GM11168 (cell line): Measurements from ENCODE around the gene KAZN.

Experiments
- in situ Hi-C: fragments of 300-500 bp; cut with MboI; formaldehyde crosslinking; loops from one replicate; pipeline ENCODE4 v1.12.0; 2022; ENCODE audit warnings: low sequenced_read_pairs; ENCODE audit not compliant: unreplicated experiment

Gene KAZN

GRCh38 chr1:15023976-15024375 lies 425.5 kb downstream of the KAZN start:
- in situ Hi-C loops, result no loop called here

GRCh38 chr1:15026117-15026489 lies 427.6 kb downstream of the KAZN start:
- in situ Hi-C loops, result loop anchor here (25.0 kb wide), 2 partner anchors 239 to 414 kb away; no protein-coding TSS in a partner anchor

GRCh38 chr1:15027515-15027986 lies 429.1 kb downstream of the KAZN start:
- in situ Hi-C loops, result loop anchor here (25.0 kb wide), 2 partner anchors 240 to 415 kb away; no protein-coding TSS in a partner anchor

- in situ Hi-C loops, result loop anchor here (25.0 kb wide), 2 partner anchors 241 to 416 kb away; no protein-coding TSS in a partner anchor
Observed at GRCh38 chr1:15028102-15028501, 429.6 kb downstream of the KAZN start.

GRCh38 chr1:15028616-15029015 lies 430.1 kb downstream of the KAZN start:
- in situ Hi-C loops, result loop anchor here (25.0 kb wide), 2 partner anchors 241 to 416 kb away; no protein-coding TSS in a partner anchor

- in situ Hi-C loops, result loop anchor here (25.0 kb wide), 2 partner anchors 242 to 417 kb away; no protein-coding TSS in a partner anchor
Observed at GRCh38 chr1:15029036-15029435, 430.6 kb downstream of the KAZN start.

- in situ Hi-C loops, result loop anchor here (25.0 kb wide), 2 partner anchors 242 to 417 kb away; no protein-coding TSS in a partner anchor
Observed at GRCh38 chr1:15029786-15030185, 431.3 kb downstream of the KAZN start.

GRCh38 chr1:15031251-15031933 lies 432.9 kb downstream of the KAZN start:
- in situ Hi-C loops, result loop anchor here (25.0 kb wide), 2 partner anchors 244 to 419 kb away; no protein-coding TSS in a partner anchor

- in situ Hi-C loops, result loop anchor here (25.0 kb wide), 2 partner anchors 246 to 421 kb away; no protein-coding TSS in a partner anchor
Observed at GRCh38 chr1:15033264-15033663, 434.8 kb downstream of the KAZN start.

- in situ Hi-C loops, result loop anchor here (25.0 kb wide), 2 partner anchors 247 to 422 kb away; no protein-coding TSS in a partner anchor
Observed at GRCh38 chr1:15034656-15035055, 436.2 kb downstream of the KAZN start.

- in situ Hi-C loops, result loop anchor here (25.0 kb wide), 2 partner anchors 248 to 423 kb away; no protein-coding TSS in a partner anchor
Observed at GRCh38 chr1:15035236-15035635, 436.8 kb downstream of the KAZN start.

- in situ Hi-C loops, result loop anchor here (25.0 kb wide), 2 partner anchors 249 to 424 kb away; no protein-coding TSS in a partner anchor
Observed at GRCh38 chr1:15036101-15036500, 437.6 kb downstream of the KAZN start.

- in situ Hi-C loops, result loop anchor here (25.0 kb wide), 2 partner anchors 251 to 426 kb away; no protein-coding TSS in a partner anchor
Observed at GRCh38 chr1:15038232-15039016, 439.9 kb downstream of the KAZN start.

GRCh38 chr1:15039017-15039648 lies 440.6 kb downstream of the KAZN start:
- in situ Hi-C loops, result loop anchor here (25.0 kb wide), 2 partner anchors 252 to 427 kb away; no protein-coding TSS in a partner anchor

GRCh38 chr1:15039901-15040300 lies 441.4 kb downstream of the KAZN start:
- in situ Hi-C loops, result loop anchor here (25.0 kb wide), 2 partner anchors 253 to 428 kb away; no protein-coding TSS in a partner anchor

- in situ Hi-C loops, result loop anchor here (25.0 kb wide), 2 partner anchors 253 to 428 kb away; no protein-coding TSS in a partner anchor
Observed at GRCh38 chr1:15040685-15041084, 442.2 kb downstream of the KAZN start.

- in situ Hi-C loops, result loop anchor here (25.0 kb wide), 2 partner anchors 256 to 431 kb away; no protein-coding TSS in a partner anchor
Observed at GRCh38 chr1:15042866-15043265, 444.4 kb downstream of the KAZN start.

- in situ Hi-C loops, result loop anchor here (25.0 kb wide), 2 partner anchors 257 to 432 kb away; no protein-coding TSS in a partner anchor
Observed at GRCh38 chr1:15043934-15044333, 445.4 kb downstream of the KAZN start.

- in situ Hi-C loops, result loop anchor here (25.0 kb wide), 2 partner anchors 258 to 433 kb away; no protein-coding TSS in a partner anchor
Observed at GRCh38 chr1:15045123-15045522, 446.6 kb downstream of the KAZN start.
